ENCODE results near the gene USP13.
"Not testable (repeated sequence)": the region's sequence is repeated elsewhere in the genome, so short reads cannot be mapped to it uniquely, and the experiment has no call there.

DNA sequence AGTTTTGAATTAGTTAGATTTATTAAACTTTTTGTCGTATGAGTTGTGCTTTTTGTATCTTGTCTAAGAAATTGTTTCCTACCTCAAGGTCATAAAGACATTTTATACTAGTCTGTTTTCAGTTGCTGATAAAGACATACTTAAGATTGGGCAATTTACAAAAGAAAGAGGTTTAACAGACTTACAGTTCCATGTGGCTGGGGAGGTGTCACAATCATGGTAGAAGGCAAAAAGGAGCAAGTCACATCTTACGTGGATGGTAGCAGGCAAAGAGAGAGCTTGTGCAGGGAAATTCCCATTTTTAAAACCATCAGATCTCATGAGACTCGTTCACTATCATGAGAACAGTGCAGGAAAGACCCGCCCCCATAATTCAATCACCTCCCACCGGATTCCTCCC is 30.4 kb downstream of the USP13 start:
- not testable (repeated sequence) for TF ChIP-seq EZH2 (IDR thresholded peaks at IDR 0.05; ENCODE audit: insufficient read depth, poor library complexity, severe bottlenecking); EZH2phosphoT487 (IDR thresholded peaks at IDR 0.05; ENCODE audit: insufficient read depth, low read depth)

Data from GM23248 (cell line).